HepG2 (cell line): ENCODE results near the gene TRAP1. TPM values are rescaled to one million over a fixed set of nuclear protein-coding genes. Genes with fewer than 3 reads are reported as not detected.

Experiments
- ATAC-seq: fragments of 200-7000 bp; cut with Tn5 transposase; 3 replicates; pipeline ENCODE4 v1.9.1; 2020; ENCODE audit warnings: mild to moderate bottlenecking, moderate library complexity
- BruUV-seq: library from RNA; stranded (reverse); fragments of 400-500 nt; replicated peaks from 2 replicates; lab custom pipeline; 2021; lab: Mats Ljungman, UMichigan
- CTCF ChIA-PET: fragments of 300-600 bp; formaldehyde crosslinking; extraction: SDS; loops from one replicate; lab custom pipeline; 2021; ENCODE audit warnings: low total read pairs, inconsistent platforms, low intra/inter-chr PET ratio; lab: Yijun Ruan, JAX
- POLR2A ChIA-PET: fragments of 350-600 bp; sonication (Branson Sonifier 250); formaldehyde crosslinking; loops from one replicate; lab custom pipeline; 2020; ENCODE audit warnings: antibody characterized with exemption, inconsistent platforms; lab: Yijun Ruan, JAX
- DNase-seq: peaks from one replicate; pipeline ENCODE4 v3.0.0-alpha.2; 2015; ENCODE audit warnings: low spot score
- FAIRE-seq: peaks from 3 replicates; lab custom pipeline; 2011; peaks lifted over from hg19 to GRCh38; lab: Jason Lieb, UNC
- H2AFZ ChIP-seq: one replicate; pipeline ENCODE4 v1.6.1; 2011; ENCODE audit warnings: low read length, inconsistent platforms
- H3K27ac ChIP-seq: fragments of 300-600 bp; 3 replicates; pipeline ENCODE4 v1.8.0; 2011; ENCODE audit warnings: mixed run types, mild to moderate bottlenecking, mixed read lengths, low read length, inconsistent platforms; ENCODE audit not compliant: insufficient read depth; ENCODE audit errors: extremely low read length
- H3K27me3 ChIP-seq, 2 experiments: fragments of 200-600 bp in 1 of 2; 2 replicates in 1 of 2; 3 replicates in 1 of 2; pipeline versions ENCODE4 v1.6.0 to v1.8.0; 2011; ENCODE audit warnings: low read length in 2 of 2, mild to moderate bottlenecking in 2 of 2, moderate library complexity in 2 of 2, inconsistent platforms in 1 of 2; ENCODE audit not compliant: insufficient read depth in 2 of 2, control insufficient read depth in 1 of 2
- H3K36me3 ChIP-seq, 2 experiments: fragments of 200-600 bp in 1 of 2; replicated peaks in 1 of 2; 2 replicates in 1 of 2; 3 replicates in 1 of 2; pipeline versions ENCODE4 v1.5.1 to v1.8.0; 2011; ENCODE audit warnings: low read length in 2 of 2, inconsistent platforms in 1 of 2; ENCODE audit not compliant: insufficient read depth in 2 of 2, control insufficient read depth in 1 of 2
- H3K4me1 ChIP-seq: 2 replicates; pipeline ENCODE4 v1.5.1; 2012; ENCODE audit warnings: low read length, inconsistent platforms; ENCODE audit not compliant: insufficient read depth
- H3K4me2 ChIP-seq: 2 replicates; pipeline ENCODE4 v1.6.0; 2011; ENCODE audit warnings: low read depth, low read length, inconsistent platforms
- H3K4me3 ChIP-seq, 3 experiments: fragments of 200-600 bp in 1 of 3; sonication (generic), shearing (Covaris generic) in 1 of 3; replicated peaks in 1 of 3; 2 replicates each; pipeline ENCODE4 v1.5.1; 2011 to 2016; ENCODE audit warnings: low read length in 3 of 3, inconsistent platforms in 2 of 3, low read depth in 2 of 3, mild to moderate bottlenecking in 2 of 3, control low read depth in 1 of 3, mixed read lengths in 1 of 3; ENCODE audit not compliant: insufficient read depth in 1 of 3
- H3K79me2 ChIP-seq: one replicate; pipeline ENCODE4 v1.6.1; 2011; ENCODE audit warnings: low read length, inconsistent platforms; ENCODE audit not compliant: insufficient read depth
- H3K9ac ChIP-seq: 2 replicates; pipeline ENCODE4 v1.6.0; 2011; ENCODE audit warnings: mild to moderate bottlenecking, low read depth, low read length, inconsistent platforms; ENCODE audit not compliant: insufficient read depth
- H3K9me3 ChIP-seq: 2 replicates; pipeline ENCODE4 v1.5.1; 2012; ENCODE audit warnings: mild to moderate bottlenecking, low read length
- H4K20me1 ChIP-seq: 2 replicates; pipeline ENCODE4 v1.6.0; 2011; ENCODE audit warnings: inconsistent platforms, mild to moderate bottlenecking, low read length, moderate library complexity; ENCODE audit not compliant: insufficient read depth
- BCL6 ChIP-seq: IDR thresholded peaks from 2 replicates; pipeline ENCODE4 v1.6.1; 2016; ENCODE audit warnings: missing genetic modification reagents, missing compliant biosample characterization
- CBFB ChIP-seq: sonication (generic); formaldehyde crosslinking; IDR thresholded peaks from 2 replicates; pipeline ENCODE4 v1.4.0; 2020; ENCODE audit warnings: missing genetic modification reagents
- EHMT2 ChIP-seq: fragments of 200-600 bp; sonication (generic); IDR thresholded peaks from 2 replicates; pipeline ENCODE4 v1.7.0; 2017; ENCODE audit warnings: antibody characterized with exemption, low read depth, low read length, borderline replicate concordance
- GABPA ChIP-seq, 2 experiments: IDR thresholded peaks; 2 replicates each; pipeline ENCODE4 v1.6.1; 2011 to 2016; ENCODE audit warnings: low read depth in 2 of 2, low read length in 1 of 2, missing biosample characterization in 1 of 2, missing genetic modification characterization in 1 of 2
- KLF16 ChIP-seq, 2 experiments: sonication (generic) in 1 of 2; formaldehyde crosslinking in 1 of 2; IDR thresholded peaks; 2 replicates each; pipeline versions ENCODE4 v1.6.1 to v1.8.0; 2016 to 2023; ENCODE audit warnings: missing genetic modification reagents in 2 of 2, missing compliant biosample characterization in 1 of 2
- KLF9 ChIP-seq: IDR thresholded peaks from 2 replicates; pipeline ENCODE4 v1.6.1; 2016; ENCODE audit warnings: low read depth
- MAFF ChIP-seq: IDR thresholded peaks from 2 replicates; pipeline ENCODE4 v1.6.1; 2011; ENCODE audit warnings: low read depth, low read length, improper control_type of control experiment
- MAFK ChIP-seq, 2 experiments: IDR thresholded peaks in 1 of 2; conservative IDR thresholded peaks in 1 of 2; 2 replicates each; pipeline ENCODE4 v1.6.1; 2011; ENCODE audit warnings: improper control_type of control experiment in 2 of 2, low read length in 2 of 2
- NR3C1 ChIP-seq: sonication (generic); formaldehyde crosslinking; IDR thresholded peaks from 2 replicates; pipeline ENCODE4 v1.4.0; 2020; ENCODE audit warnings: missing genetic modification reagents
- RAD51 ChIP-seq: fragments of 450-650 bp; IDR thresholded peaks from 2 replicates; pipeline ENCODE4 v1.6.1; 2016; ENCODE audit warnings: borderline replicate concordance
- RARA ChIP-seq: IDR thresholded peaks from 2 replicates; pipeline ENCODE4 v1.6.1; 2016; ENCODE audit warnings: missing genetic modification reagents, missing compliant biosample characterization
- RBM22 ChIP-seq: fragments of 200-400 bp; formaldehyde crosslinking; optimal IDR thresholded peaks from 2 replicates; pipeline ENCODE3; 2017; ENCODE audit warnings: mild to moderate bottlenecking, low read length, moderate library complexity
- SP2 ChIP-seq: sonication (generic); formaldehyde crosslinking; IDR thresholded peaks from 2 replicates; pipeline ENCODE4 v1.5.1; 2020; ENCODE audit warnings: mild to moderate bottlenecking, missing genetic modification reagents
- SRSF9 ChIP-seq: fragments of 200-400 bp; formaldehyde crosslinking; IDR thresholded peaks from 2 replicates; pipeline ENCODE4 v1.6.1; 2018; ENCODE audit warnings: borderline replicate concordance, mild to moderate bottlenecking, low read depth, low read length; ENCODE audit not compliant: insufficient read depth, poor library complexity, severe bottlenecking
- STAT5B ChIP-seq: sonication (generic); formaldehyde crosslinking; IDR thresholded peaks from 2 replicates; pipeline ENCODE4 v1.4.0; 2020; ENCODE audit warnings: missing genetic modification reagents
- ZNF121 ChIP-seq: sonication (generic); formaldehyde crosslinking; IDR thresholded peaks from 2 replicates; pipeline ENCODE4 v1.5.0; 2020; ENCODE audit warnings: mild to moderate bottlenecking, missing genetic modification reagents
- WGBS: methylation state at CpG from one replicate; pipeline ENCODE4 v1.1.6; 2017; ENCODE audit warnings: low lambda C conversion rate; 5-methylcytosine and 5-hydroxymethylcytosine counted together
- in situ Hi-C: cut with HindIII; loops from 2 replicates; pipeline ENCODE4 v1.10.0; 2017; ENCODE audit warnings: low pct_unique_long_range_greater_than_20kb; ENCODE audit not compliant: extremely low pct_ligation_motif_present
- intact Hi-C: fragments of 100-400 bp; cut with micrococcal nuclease; formaldehyde crosslinking; loops from one replicate; pipeline ENCODE4 v1.10.0; 2022; ENCODE audit not compliant: unreplicated experiment
- polyA plus RNA-seq, 8 experiments: library from polyadenylated mRNA; depleted of rRNA in 3 of 8; stranded (reverse) in 7 of 8; unstranded in 1 of 8; fragments of >200 nt; fragmentation: Illumina TruSeq in 4 of 8; extraction: Trizol in 4 of 8; gene quantifications; 2 replicates each; pipeline versions ENCODE4 v1.2.1 to v1.2.3, GENCODE V29; 2011 to 2016; ENCODE audit warnings: low read depth in 4 of 8, missing spikeins in 1 of 8, mixed read lengths in 1 of 8; ENCODE audit not compliant: insufficient read depth in 1 of 8
- total RNA-seq, 5 experiments: library from RNA; depleted of rRNA; stranded (reverse); fragments of >200 nt; fragmentation: Illumina TruSeq; extraction: Trizol; gene quantifications; 2 replicates each; pipeline ENCODE4 v1.2.3, GENCODE V29; 2016; ENCODE audit warnings: low read depth in 1 of 5
- TF ChIP-seq, protein P1 (sequence below): IDR thresholded peaks from 2 replicates; pipeline ENCODE4 v1.6.1; 2016
- TF ChIP-seq, protein P2 (sequence below): sonication (generic); formaldehyde crosslinking; IDR thresholded peaks from 2 replicates; pipeline ENCODE4 v1.8.0; 2022; ENCODE audit warnings: mild to moderate bottlenecking, missing genetic modification reagents, moderate library complexity

Gene TRAP1
- total and polyA plus RNA-seq, 2 of the 13 experiments (the other 11 are each of a cell fraction or from before 2014, with no cell fraction given) = 127 to 240 TPM

DNA sequence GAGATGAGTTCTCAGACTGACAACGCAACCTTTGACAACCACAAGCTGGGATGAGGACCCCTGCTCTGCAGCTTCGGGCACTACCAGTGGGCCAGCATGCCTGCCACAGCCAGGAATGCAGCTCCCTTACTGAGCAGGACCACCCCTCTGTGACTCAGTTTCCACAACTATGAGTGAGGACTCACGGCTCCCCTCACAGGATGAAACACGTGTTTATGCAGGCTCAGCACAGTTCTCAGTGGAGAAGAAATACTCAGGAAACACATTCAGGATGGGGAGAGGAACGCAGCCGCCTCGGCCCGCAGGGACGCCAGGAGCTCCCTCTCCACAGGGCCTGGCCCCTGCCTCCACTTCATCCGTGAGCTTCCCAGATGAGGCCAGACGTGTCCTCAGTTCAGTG lies 48.7 kb downstream of the TRAP1 start:
- no peak overlapping the region for H3K4me3 ChIP-seq
- no peak for TF ChIP-seq KLF16 (CRISPR knock-in tag; IDR thresholded peaks at IDR 0.05)
- TF ChIP-seq GABPA (IDR thresholded peaks at IDR 0.05; ENCODE audit: low read depth, low read length) = no peak
- TF ChIP-seq GABPA (CRISPR knock-in tag; IDR thresholded peaks at IDR 0.05; ENCODE audit: low read depth) = no peak
- no peak for TF ChIP-seq RBM22
- TF ChIP-seq, protein P1, sequence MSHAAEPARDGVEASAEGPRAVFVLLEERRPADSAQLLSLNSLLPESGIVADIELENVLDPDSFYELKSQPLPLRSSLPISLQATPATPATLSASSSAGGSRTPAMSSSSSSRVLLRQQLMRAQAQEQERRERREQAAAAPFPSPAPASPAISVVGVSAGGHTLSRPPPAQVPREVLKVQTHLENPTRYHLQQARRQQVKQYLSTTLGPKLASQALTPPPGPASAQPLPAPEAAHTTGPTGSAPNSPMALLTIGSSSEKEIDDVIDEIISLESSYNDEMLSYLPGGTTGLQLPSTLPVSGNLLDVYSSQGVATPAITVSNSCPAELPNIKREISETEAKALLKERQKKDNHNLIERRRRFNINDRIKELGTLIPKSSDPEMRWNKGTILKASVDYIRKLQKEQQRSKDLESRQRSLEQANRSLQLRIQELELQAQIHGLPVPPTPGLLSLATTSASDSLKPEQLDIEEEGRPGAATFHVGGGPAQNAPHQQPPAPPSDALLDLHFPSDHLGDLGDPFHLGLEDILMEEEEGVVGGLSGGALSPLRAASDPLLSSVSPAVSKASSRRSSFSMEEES (CRISPR knock-in tag) = no peak
- TF ChIP-seq SP2 (CRISPR knock-in tag) = no peak
- TF ChIP-seq EHMT2 = no peak
- no peak for TF ChIP-seq BCL6
- TF ChIP-seq, protein P2, sequence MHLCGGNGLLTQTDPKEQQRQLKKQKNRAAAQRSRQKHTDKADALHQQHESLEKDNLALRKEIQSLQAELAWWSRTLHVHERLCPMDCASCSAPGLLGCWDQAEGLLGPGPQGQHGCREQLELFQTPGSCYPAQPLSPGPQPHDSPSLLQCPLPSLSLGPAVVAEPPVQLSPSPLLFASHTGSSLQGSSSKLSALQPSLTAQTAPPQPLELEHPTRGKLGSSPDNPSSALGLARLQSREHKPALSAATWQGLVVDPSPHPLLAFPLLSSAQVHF = no peak
- TF ChIP-seq KLF9 (CRISPR knock-in tag) = no peak
- TF ChIP-seq SRSF9 = no peak
- TF ChIP-seq MAFF = peak; percentile 31; the same call in 1 of the 2 replicates
- no peak for TF ChIP-seq NR3C1 (CRISPR knock-in tag)
- TF ChIP-seq RAD51 = no peak
- TF ChIP-seq CBFB (CRISPR knock-in tag) = no peak
- no peak for TF ChIP-seq RARA
- no peak for TF ChIP-seq STAT5B (CRISPR knock-in tag)
- no peak for TF ChIP-seq ZNF121 (CRISPR knock-in tag)
- TF ChIP-seq MAFK (conservative IDR thresholded peaks at IDR 0.05 in 1 of 2, IDR thresholded peaks at IDR 0.05 in 1 of 2; ENCODE audit: low read length in 2 of 2) = peak; percentile 25 to 65; a peak in 2 of 4 replicates
- CTCF ChIA-PET = no interaction called here
- no peaks in the 10 kb centered on the region for H3K79me2 ChIP-seq
- BruUV-seq = no TSS peak
- peaks cover 20 to 72% of the 10 kb centered on the region in 2 experiments; a peak in 4 of 5 replicates for H3K36me3 ChIP-seq
- no peaks in the 10 kb centered on the region for H3K4me1 ChIP-seq
- no peaks in the 10 kb centered on the region for H4K20me1 ChIP-seq
- H3K9me3 ChIP-seq = no peaks in the 10 kb centered on the region
- intact Hi-C loops (no loop called here), in situ Hi-C loops (no loop called here)
- POLR2A ChIA-PET = interaction anchor here (0.6 kb wide), 1 partner anchor 27 kb away, joined by 4 read pairs; no protein-coding TSS in a partner anchor
- no peak for FAIRE-seq
- DNase-seq = no peak
- H3K27me3 ChIP-seq = no peaks in the 10 kb centered on the region
- no peak overlapping the region for H3K9ac ChIP-seq
- no peak overlapping the region for H2AFZ ChIP-seq
- ATAC-seq = no peak
- WGBS = 94% methylated on average over 9 of the region's 11 CpGs
- no peak overlapping the region for H3K4me2 ChIP-seq
- no peak overlapping the region for H3K27ac ChIP-seq
